Measurements from ENCODE around the gene ITGB5. TPM values are rescaled to one million over a fixed set of nuclear protein-coding genes. Genes with fewer than 3 reads are reported as not detected.

Gene ITGB5
- total RNA-seq, 1 experiment from 2014 or later, result 0.86 TPM

DNA sequence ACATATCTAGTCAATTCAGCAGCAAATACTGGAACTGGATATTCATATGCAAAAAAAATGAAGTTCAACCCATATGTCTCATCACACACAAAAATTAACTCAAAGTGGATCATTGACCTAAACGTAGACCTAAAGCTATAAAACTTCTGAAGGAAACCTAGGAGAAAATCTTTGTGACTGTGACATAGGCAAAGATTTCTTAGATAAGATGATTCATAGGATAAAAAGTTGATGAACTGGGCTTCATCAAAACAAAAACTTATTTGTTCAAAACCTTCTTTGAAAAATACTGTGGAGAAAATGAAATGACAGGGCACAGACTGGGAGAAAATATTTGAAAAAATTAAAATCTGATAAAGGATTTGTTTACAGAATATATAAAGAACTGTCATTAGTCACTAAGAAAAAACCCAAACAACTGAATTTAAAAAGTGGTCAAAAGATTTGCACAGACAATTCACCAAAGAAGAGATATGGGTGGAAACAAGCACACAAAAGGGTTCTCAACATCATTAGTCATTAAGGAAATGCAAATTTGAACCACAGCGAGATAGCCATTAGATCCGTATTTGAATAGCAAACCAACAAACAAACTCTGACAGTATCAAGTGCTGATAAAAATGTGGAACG lies 62.8 kb downstream of the ITGB5 start:
- no peak overlapping the region for H3K27ac ChIP-seq (ENCODE audit: low read length)
- no peaks in the 10 kb centered on the region for H4K20me1 ChIP-seq (ENCODE audit: insufficient read depth, low read depth, low read length)
- H3K9ac ChIP-seq (ENCODE audit: low read length), result no peak overlapping the region
- H3K27me3 ChIP-seq (ENCODE audit: low read length), result no peaks in the 10 kb centered on the region
- H3K9me2 ChIP-seq (replicated peaks; ENCODE audit: insufficient read depth, low read length), result no peaks in the 10 kb centered on the region
- no peak for DNase-seq
- no peak overlapping the region for H2AFZ ChIP-seq (ENCODE audit: low read length)
- H3K4me3 ChIP-seq (ENCODE audit: low read length), result no peak overlapping the region
- no peak overlapping the region for H3K4me2 ChIP-seq (ENCODE audit: low read depth, low read length, poor library complexity, severe bottlenecking)
- no peaks in the 10 kb centered on the region for H3K79me2 ChIP-seq (ENCODE audit: low read length)
- H3K4me1 ChIP-seq (ENCODE audit: low read length), result no peaks in the 10 kb centered on the region
- no peaks in the 10 kb centered on the region for H3K9me3 ChIP-seq (ENCODE audit: low read length)
- H3K36me3 ChIP-seq (ENCODE audit: insufficient read depth, low read length), result no peaks in the 10 kb centered on the region

DNA sequence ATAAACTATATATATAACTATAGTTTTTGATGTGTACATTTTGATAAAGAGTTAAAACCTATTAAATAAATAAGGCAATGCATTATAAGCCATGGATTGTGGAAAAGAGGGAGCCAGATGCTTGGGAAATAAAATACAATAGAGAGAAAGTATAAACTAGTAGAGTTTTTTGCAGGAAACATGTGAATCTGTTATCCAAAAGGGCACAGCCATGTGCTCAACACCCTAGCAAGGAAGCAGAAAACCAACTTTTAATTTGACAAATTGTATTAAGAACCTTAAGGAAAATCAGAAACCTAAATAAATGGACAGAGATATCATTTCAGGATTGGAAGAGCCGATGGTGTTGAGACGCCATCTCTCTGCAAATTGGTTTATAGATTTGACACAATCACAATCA lies 63.5 kb downstream of the ITGB5 start:
- H3K79me2 ChIP-seq (ENCODE audit: low read length), result no peaks in the 10 kb centered on the region
- H3K9me2 ChIP-seq (replicated peaks; ENCODE audit: insufficient read depth, low read length), result no peaks in the 10 kb centered on the region
- H2AFZ ChIP-seq (ENCODE audit: low read length), result no peak overlapping the region
- no peak for DNase-seq
- no peaks in the 10 kb centered on the region for H3K36me3 ChIP-seq (ENCODE audit: insufficient read depth, low read length)
- no peaks in the 10 kb centered on the region for H3K4me1 ChIP-seq (ENCODE audit: low read length)
- no peak overlapping the region for H3K9ac ChIP-seq (ENCODE audit: low read length)
- H4K20me1 ChIP-seq (ENCODE audit: insufficient read depth, low read depth, low read length), result no peaks in the 10 kb centered on the region
- H3K4me2 ChIP-seq (ENCODE audit: low read depth, low read length, poor library complexity, severe bottlenecking), result no peak overlapping the region
- H3K27me3 ChIP-seq (ENCODE audit: low read length), result no peaks in the 10 kb centered on the region
- no peak overlapping the region for H3K27ac ChIP-seq (ENCODE audit: low read length)
- H3K4me3 ChIP-seq (ENCODE audit: low read length), result no peak overlapping the region
- H3K9me3 ChIP-seq (ENCODE audit: low read length), result no peaks in the 10 kb centered on the region

DNA sequence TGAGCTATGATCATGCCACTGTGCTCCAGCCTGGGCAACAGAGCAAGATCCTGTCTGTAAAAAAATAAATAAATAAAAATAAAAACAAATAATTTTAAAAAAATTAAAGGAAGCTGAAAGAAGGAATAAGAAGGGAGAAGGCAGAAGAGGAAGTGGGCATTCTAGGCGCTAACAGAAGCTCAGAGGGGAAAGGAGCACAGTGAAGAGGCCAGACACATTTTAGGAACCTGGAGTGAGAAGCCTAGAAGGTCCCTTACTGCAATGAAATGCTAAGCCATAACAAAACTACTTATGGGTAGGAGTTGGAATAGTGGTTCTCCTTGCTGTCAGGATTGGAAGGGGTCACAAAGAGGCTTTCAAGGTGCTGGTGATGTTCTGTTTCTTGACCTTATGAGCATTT lies 64.0 kb downstream of the ITGB5 start:
- Histone ChIP-seq H3K4me1 (ENCODE audit: low read length) (no peaks in the 10 kb centered on the region), H3K9ac (ENCODE audit: low read length) (no peak overlapping the region)

DNA sequence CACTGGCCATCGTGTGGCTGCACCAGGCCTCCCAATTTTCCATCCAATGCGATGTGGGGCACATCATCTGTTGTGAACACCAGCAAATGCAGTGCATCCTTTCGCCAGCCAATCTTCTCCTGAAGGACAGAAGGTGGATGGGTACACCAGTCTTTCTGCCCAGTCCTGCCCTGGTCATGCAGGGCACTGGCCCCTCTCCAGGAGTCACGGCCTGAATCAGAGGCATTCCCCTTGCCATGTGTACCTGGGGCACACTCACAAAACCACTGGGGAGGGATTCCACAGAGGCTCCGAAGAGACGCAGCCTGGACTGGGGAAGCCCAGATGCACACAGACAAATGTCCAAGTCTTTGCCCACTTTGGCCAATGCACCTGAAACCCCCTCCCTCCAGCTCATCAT lies 65.8 kb downstream of the ITGB5 start:
- Histone ChIP-seq H3K4me1 (ENCODE audit: low read length) (no peaks in the 10 kb centered on the region), H3K4me2 (ENCODE audit: low read depth, low read length, poor library complexity, severe bottlenecking) (no peak overlapping the region), H3K9me3 (ENCODE audit: low read length) (no peaks in the 10 kb centered on the region), H3K79me2 (ENCODE audit: low read length) (no peaks in the 10 kb centered on the region), H3K36me3 (ENCODE audit: insufficient read depth, low read length) (no peaks in the 10 kb centered on the region), H3K27me3 (ENCODE audit: low read length) (no peaks in the 10 kb centered on the region), H2AFZ (ENCODE audit: low read length) (no peak overlapping the region), H3K9me2 (replicated peaks; ENCODE audit: insufficient read depth, low read length) (no peaks in the 10 kb centered on the region), H4K20me1 (ENCODE audit: insufficient read depth, low read depth, low read length) (no peaks in the 10 kb centered on the region), H3K27ac (ENCODE audit: low read length) (no peak overlapping the region), H3K4me3 (ENCODE audit: low read length) (no peak overlapping the region), H3K9ac (ENCODE audit: low read length) (no peak overlapping the region)
- no peak for DNase-seq

More for the DNA sequence above, 64.0 kb downstream of the ITGB5 start:
- Histone ChIP-seq H2AFZ (ENCODE audit: low read length) (no peak overlapping the region), H3K4me3 (ENCODE audit: low read length) (no peak overlapping the region), H3K27ac (ENCODE audit: low read length) (no peak overlapping the region), H3K27me3 (ENCODE audit: low read length) (no peaks in the 10 kb centered on the region), H4K20me1 (ENCODE audit: insufficient read depth, low read depth, low read length) (no peaks in the 10 kb centered on the region), H3K4me2 (ENCODE audit: low read depth, low read length, poor library complexity, severe bottlenecking) (no peak overlapping the region), H3K79me2 (ENCODE audit: low read length) (no peaks in the 10 kb centered on the region), H3K9me3 (ENCODE audit: low read length) (no peaks in the 10 kb centered on the region), H3K9me2 (replicated peaks; ENCODE audit: insufficient read depth, low read length) (no peaks in the 10 kb centered on the region), H3K36me3 (ENCODE audit: insufficient read depth, low read length) (no peaks in the 10 kb centered on the region)
- DNase-seq, result no peak

DNA sequence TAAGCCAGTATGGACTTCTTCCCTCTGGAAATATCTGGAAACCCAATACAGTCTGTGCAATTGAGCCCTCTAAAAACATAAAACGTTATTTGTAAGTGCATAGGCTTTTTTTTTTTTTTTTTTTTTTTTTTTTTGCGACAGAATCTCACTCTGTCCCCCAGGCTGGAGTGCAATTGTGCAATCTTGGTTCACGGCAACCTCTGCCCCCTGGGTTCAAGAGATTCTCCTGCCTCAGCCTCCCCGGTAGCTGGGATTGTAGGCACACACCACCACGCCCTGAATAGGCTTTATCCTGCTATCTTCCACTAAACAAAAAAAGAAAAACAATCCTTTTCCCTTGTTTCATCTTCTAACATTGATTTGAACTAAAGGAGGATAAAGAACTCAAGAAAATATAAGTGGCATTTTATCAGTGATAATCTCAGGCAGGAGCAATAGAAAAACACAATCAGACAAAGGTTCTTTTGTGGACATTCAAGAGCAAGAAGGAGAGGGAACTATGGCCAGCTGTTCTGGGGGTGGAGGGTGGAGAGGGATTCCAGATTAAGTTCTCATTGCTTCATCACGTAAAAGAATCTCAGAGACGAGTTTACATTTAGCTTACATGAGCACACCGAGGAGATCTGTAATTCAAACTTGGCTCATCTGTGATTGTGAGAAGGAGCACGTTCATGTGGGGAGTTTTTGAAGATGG lies 68.6 kb downstream of the ITGB5 start:
- DNase-seq, result no peak
- Histone ChIP-seq H3K36me3 (ENCODE audit: insufficient read depth, low read length) (no peaks in the 10 kb centered on the region), H2AFZ (ENCODE audit: low read length) (no peak overlapping the region), H3K9me2 (replicated peaks; ENCODE audit: insufficient read depth, low read length) (no peaks in the 10 kb centered on the region), H3K9me3 (ENCODE audit: low read length) (no peaks in the 10 kb centered on the region), H4K20me1 (ENCODE audit: insufficient read depth, low read depth, low read length) (no peaks in the 10 kb centered on the region), H3K4me1 (ENCODE audit: low read length) (no peaks in the 10 kb centered on the region), H3K4me2 (ENCODE audit: low read depth, low read length, poor library complexity, severe bottlenecking) (no peak overlapping the region), H3K79me2 (ENCODE audit: low read length) (no peaks in the 10 kb centered on the region), H3K9ac (ENCODE audit: low read length) (no peak overlapping the region), H3K27me3 (ENCODE audit: low read length) (no peaks in the 10 kb centered on the region), H3K4me3 (ENCODE audit: low read length) (no peak overlapping the region), H3K27ac (ENCODE audit: low read length) (no peak overlapping the region)

DNA sequence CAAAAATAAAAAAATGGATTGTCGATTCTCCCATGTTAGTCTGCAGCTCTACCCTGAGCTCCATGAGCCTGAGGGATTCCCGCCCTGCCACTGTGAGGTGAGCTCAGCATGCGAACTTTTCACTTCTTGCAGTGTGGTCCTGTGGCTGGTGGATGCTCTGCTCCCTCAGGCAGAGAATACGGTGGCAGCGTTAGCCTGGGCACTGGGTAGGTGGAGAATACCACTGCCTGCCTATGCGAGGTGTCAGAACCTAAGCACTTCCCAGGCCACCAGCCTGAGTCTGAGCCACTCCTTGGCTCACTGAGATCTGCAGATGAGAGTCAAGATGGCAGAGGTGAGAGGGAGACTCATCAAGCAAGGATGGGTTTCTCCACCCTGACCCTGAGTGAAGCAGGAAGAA lies 70.1 kb downstream of the ITGB5 start:
- H3K9me2 ChIP-seq (replicated peaks; ENCODE audit: insufficient read depth, low read length), result no peaks in the 10 kb centered on the region
- no peak overlapping the region for H3K4me2 ChIP-seq (ENCODE audit: low read depth, low read length, poor library complexity, severe bottlenecking)
- no peak overlapping the region for H2AFZ ChIP-seq (ENCODE audit: low read length)
- DNase-seq, result no peak
- no peaks in the 10 kb centered on the region for H3K79me2 ChIP-seq (ENCODE audit: low read length)
- H3K27ac ChIP-seq (ENCODE audit: low read length), result no peak overlapping the region
- no peak overlapping the region for H3K9ac ChIP-seq (ENCODE audit: low read length)
- H4K20me1 ChIP-seq (ENCODE audit: insufficient read depth, low read depth, low read length), result no peaks in the 10 kb centered on the region
- no peak overlapping the region for H3K4me3 ChIP-seq (ENCODE audit: low read length)
- no peaks in the 10 kb centered on the region for H3K36me3 ChIP-seq (ENCODE audit: insufficient read depth, low read length)
- no peaks in the 10 kb centered on the region for H3K4me1 ChIP-seq (ENCODE audit: low read length)
- no peaks in the 10 kb centered on the region for H3K9me3 ChIP-seq (ENCODE audit: low read length)
- H3K27me3 ChIP-seq (ENCODE audit: low read length), result no peaks in the 10 kb centered on the region

DNA sequence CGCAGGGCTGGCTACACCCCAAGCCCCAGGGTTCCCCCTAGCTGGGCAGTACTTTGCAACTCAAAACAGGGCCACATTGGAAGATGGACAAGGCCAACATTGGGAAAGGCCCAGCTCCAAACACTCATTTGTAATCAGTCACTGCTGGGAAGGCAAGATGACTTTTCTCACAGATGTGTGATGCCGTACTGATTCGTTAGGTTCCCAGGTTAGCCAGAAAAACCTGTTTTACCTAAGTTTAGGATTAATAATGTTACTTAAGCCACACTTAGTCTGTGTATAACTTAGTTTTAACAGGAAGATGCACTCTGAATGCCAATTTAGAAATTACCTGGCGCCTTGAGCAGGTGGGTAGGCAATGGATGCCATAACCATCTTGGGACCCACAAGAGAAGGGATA lies 71.0 kb downstream of the ITGB5 start:
- Histone ChIP-seq H3K27ac (ENCODE audit: low read length) (no peak overlapping the region), H4K20me1 (ENCODE audit: insufficient read depth, low read depth, low read length) (no peaks in the 10 kb centered on the region), H3K9ac (ENCODE audit: low read length) (no peak overlapping the region), H3K27me3 (ENCODE audit: low read length) (no peaks in the 10 kb centered on the region), H3K79me2 (ENCODE audit: low read length) (no peaks in the 10 kb centered on the region), H3K9me2 (replicated peaks; ENCODE audit: insufficient read depth, low read length) (no peaks in the 10 kb centered on the region), H3K4me1 (ENCODE audit: low read length) (no peaks in the 10 kb centered on the region), H3K4me3 (ENCODE audit: low read length) (no peak overlapping the region), H3K9me3 (ENCODE audit: low read length) (no peaks in the 10 kb centered on the region), H3K4me2 (ENCODE audit: low read depth, low read length, poor library complexity, severe bottlenecking) (no peak overlapping the region), H2AFZ (ENCODE audit: low read length) (no peak overlapping the region), H3K36me3 (ENCODE audit: insufficient read depth, low read length) (no peaks in the 10 kb centered on the region)
- DNase-seq, result no peak

DNA sequence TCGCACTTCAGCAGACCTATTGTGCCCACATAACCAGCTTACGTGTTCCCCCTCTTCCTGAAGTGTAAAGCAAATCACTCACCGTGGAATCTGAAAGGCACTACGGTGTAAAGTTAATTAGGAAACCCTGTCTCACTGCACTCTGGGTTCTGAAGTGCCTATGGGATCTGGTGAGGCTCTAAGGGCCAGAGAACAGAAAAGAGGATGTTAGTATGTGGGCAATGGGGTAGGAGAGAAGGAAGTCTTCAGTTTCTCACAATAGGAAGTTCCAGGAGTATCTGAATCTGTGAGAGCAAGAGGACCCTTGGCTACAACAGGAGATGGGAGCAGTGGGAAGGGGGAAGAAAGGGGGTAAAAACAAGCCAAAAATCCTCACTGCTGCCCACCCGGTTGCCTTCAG lies 71.4 kb downstream of the ITGB5 start:
- no peak for DNase-seq
- no peak overlapping the region for H3K4me2 ChIP-seq (ENCODE audit: low read depth, low read length, poor library complexity, severe bottlenecking)
- no peaks in the 10 kb centered on the region for H3K4me1 ChIP-seq (ENCODE audit: low read length)
- no peaks in the 10 kb centered on the region for H3K79me2 ChIP-seq (ENCODE audit: low read length)
- no peak overlapping the region for H3K27ac ChIP-seq (ENCODE audit: low read length)
- no peak overlapping the region for H3K9ac ChIP-seq (ENCODE audit: low read length)
- H2AFZ ChIP-seq (ENCODE audit: low read length), result no peak overlapping the region
- no peaks in the 10 kb centered on the region for H3K36me3 ChIP-seq (ENCODE audit: insufficient read depth, low read length)
- H3K27me3 ChIP-seq (ENCODE audit: low read length), result no peaks in the 10 kb centered on the region
- H3K9me2 ChIP-seq (replicated peaks; ENCODE audit: insufficient read depth, low read length), result no peaks in the 10 kb centered on the region
- H3K9me3 ChIP-seq (ENCODE audit: low read length), result no peaks in the 10 kb centered on the region
- H4K20me1 ChIP-seq (ENCODE audit: insufficient read depth, low read depth, low read length), result no peaks in the 10 kb centered on the region
- H3K4me3 ChIP-seq (ENCODE audit: low read length), result no peak overlapping the region
